ENCODE measurements around the gene CPLANE2.

DNA sequence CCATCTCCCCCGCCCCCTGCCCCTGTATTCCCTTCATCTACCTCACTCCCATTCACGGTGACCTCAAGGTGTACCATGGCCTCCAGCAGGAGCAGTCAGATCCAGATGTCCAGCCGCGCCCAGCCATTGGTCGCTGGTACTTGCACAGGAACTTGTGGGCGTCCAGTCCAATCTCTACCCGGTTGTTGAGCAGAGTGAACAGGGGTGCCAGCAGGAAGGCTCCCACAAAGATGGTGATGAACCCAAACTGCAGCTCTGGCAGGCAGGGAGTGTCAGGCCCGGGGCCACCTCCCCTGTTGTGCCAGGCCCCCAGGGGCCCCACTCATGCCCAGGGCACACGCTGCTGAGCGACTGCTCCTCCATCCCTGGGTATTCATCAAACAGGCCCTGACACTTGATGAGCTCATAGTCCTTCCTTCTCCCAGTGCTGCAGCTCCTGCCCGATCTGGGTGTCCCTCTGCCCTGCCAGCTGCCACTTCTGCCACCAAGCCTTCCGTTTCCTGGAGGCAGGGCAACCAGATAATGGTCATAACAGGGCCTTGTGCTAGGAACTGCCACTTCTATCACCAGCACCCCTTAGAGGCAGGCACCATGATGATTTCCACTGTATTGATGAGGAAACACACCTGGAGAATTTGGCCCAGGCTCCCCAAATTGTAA lies 18.8 kb downstream of the CPLANE2 start:
- TF ChIP-seq, protein P1, sequence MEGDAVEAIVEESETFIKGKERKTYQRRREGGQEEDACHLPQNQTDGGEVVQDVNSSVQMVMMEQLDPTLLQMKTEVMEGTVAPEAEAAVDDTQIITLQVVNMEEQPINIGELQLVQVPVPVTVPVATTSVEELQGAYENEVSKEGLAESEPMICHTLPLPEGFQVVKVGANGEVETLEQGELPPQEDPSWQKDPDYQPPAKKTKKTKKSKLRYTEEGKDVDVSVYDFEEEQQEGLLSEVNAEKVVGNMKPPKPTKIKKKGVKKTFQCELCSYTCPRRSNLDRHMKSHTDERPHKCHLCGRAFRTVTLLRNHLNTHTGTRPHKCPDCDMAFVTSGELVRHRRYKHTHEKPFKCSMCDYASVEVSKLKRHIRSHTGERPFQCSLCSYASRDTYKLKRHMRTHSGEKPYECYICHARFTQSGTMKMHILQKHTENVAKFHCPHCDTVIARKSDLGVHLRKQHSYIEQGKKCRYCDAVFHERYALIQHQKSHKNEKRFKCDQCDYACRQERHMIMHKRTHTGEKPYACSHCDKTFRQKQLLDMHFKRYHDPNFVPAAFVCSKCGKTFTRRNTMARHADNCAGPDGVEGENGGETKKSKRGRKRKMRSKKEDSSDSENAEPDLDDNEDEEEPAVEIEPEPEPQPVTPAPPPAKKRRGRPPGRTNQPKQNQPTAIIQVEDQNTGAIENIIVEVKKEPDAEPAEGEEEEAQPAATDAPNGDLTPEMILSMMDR (IDR thresholded peaks at IDR 0.05; ENCODE audit: poor library complexity, severe bottlenecking), result no peak
- TF ChIP-seq EZH2 (IDR thresholded peaks at IDR 0.05; ENCODE audit: borderline replicate concordance, insufficient read depth, low read length, poor library complexity, severe bottlenecking), result no peak
- no peak for TF ChIP-seq POLR2AphosphoS5 (IDR thresholded peaks at IDR 0.05)
- TF ChIP-seq, protein P2, sequence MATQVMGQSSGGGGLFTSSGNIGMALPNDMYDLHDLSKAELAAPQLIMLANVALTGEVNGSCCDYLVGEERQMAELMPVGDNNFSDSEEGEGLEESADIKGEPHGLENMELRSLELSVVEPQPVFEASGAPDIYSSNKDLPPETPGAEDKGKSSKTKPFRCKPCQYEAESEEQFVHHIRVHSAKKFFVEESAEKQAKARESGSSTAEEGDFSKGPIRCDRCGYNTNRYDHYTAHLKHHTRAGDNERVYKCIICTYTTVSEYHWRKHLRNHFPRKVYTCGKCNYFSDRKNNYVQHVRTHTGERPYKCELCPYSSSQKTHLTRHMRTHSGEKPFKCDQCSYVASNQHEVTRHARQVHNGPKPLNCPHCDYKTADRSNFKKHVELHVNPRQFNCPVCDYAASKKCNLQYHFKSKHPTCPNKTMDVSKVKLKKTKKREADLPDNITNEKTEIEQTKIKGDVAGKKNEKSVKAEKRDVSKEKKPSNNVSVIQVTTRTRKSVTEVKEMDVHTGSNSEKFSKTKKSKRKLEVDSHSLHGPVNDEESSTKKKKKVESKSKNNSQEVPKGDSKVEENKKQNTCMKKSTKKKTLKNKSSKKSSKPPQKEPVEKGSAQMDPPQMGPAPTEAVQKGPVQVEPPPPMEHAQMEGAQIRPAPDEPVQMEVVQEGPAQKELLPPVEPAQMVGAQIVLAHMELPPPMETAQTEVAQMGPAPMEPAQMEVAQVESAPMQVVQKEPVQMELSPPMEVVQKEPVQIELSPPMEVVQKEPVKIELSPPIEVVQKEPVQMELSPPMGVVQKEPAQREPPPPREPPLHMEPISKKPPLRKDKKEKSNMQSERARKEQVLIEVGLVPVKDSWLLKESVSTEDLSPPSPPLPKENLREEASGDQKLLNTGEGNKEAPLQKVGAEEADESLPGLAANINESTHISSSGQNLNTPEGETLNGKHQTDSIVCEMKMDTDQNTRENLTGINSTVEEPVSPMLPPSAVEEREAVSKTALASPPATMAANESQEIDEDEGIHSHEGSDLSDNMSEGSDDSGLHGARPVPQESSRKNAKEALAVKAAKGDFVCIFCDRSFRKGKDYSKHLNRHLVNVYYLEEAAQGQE (IDR thresholded peaks at IDR 0.05; ENCODE audit: borderline replicate concordance), result no peak
- TF ChIP-seq EP300 (conservative IDR thresholded peaks at IDR 0.05; ENCODE audit: poor library complexity, severe bottlenecking), result no peak
- no peak for TF ChIP-seq TAF1 (IDR thresholded peaks at IDR 0.05; ENCODE audit: low read depth)
